Activated CD4-positive, alpha-beta memory T cell treated with anti-CD3 and anti-CD28 coated beads for 36 hours (primary cell): ENCODE results near the gene PHACTR1. TPM values are rescaled to one million over a fixed set of nuclear protein-coding genes. Genes with fewer than 3 reads are reported as not detected.
A peak's percentile ranks its signal among the peaks of the same experiment; 100 is the strongest.

Source experiments
- CTCF ChIA-PET: fragments of 350-600 bp; sonication (Branson Sonifier 250); formaldehyde crosslinking; loops from one replicate; lab custom pipeline; 2021; ENCODE audit warnings: antibody characterized with exemption, inconsistent platforms; lab: Charles Lee
- POLR2A ChIA-PET: fragments of 350-600 bp; sonication (Branson Sonifier 250); formaldehyde crosslinking; loops from one replicate; lab custom pipeline; 2021; ENCODE audit warnings: antibody characterized with exemption; lab: Charles Lee
- DNase-seq: peaks from one replicate; pipeline ENCODE4 v3.0.0-alpha.2; 2020
- H3K27ac Mint-ChIP-seq: one replicate; pipeline ENCODE4 v1.8.0; 2021; ENCODE audit warnings: mixed read lengths
- H3K27me3 Mint-ChIP-seq: one replicate; pipeline ENCODE4 v1.8.0; 2021; ENCODE audit warnings: mixed read lengths
- H3K36me3 Mint-ChIP-seq: one replicate; pipeline ENCODE4 v1.8.0; 2021; ENCODE audit warnings: mixed read lengths
- H3K4me1 Mint-ChIP-seq: one replicate; pipeline ENCODE4 v1.8.0; 2021; ENCODE audit warnings: low read depth, mixed read lengths
- H3K4me3 Mint-ChIP-seq: one replicate; pipeline ENCODE4 v1.8.0; 2021; ENCODE audit warnings: mild to moderate bottlenecking, mixed read lengths
- H3K9me3 Mint-ChIP-seq: one replicate; pipeline ENCODE4 v1.8.0; 2021; ENCODE audit warnings: mixed read lengths
- intact Hi-C: fragments of 100-400 bp; cut with micrococcal nuclease; formaldehyde crosslinking; loops from one replicate; pipeline ENCODE4 v1.15.1; 2023
- total RNA-seq, 2 experiments: library from RNA; stranded (reverse); gene quantifications; one replicate each; pipeline ENCODE4 v1.2.3, GENCODE V29; 2021

Gene PHACTR1
- total RNA-seq, 2 experiments from 2014 or later = not detected

GRCh38 chr6:12875051-12875450, 158.5 kb downstream of the PHACTR1 start:
- Mint-ChIP-seq H3K9me3 (no peaks in the 10 kb centered on the region), H3K4me1 (no peaks in the 10 kb centered on the region), H3K27ac (no peak overlapping the region), H3K36me3 (no peaks in the 10 kb centered on the region), H3K27me3 (peaks cover 15% of the 10 kb centered on the region), H3K4me3 (no peak overlapping the region)
- intact Hi-C loops = no loop called here
- ChIA-PET CTCF (no interaction called here), POLR2A (no interaction called here)
- no peak for DNase-seq

DNA sequence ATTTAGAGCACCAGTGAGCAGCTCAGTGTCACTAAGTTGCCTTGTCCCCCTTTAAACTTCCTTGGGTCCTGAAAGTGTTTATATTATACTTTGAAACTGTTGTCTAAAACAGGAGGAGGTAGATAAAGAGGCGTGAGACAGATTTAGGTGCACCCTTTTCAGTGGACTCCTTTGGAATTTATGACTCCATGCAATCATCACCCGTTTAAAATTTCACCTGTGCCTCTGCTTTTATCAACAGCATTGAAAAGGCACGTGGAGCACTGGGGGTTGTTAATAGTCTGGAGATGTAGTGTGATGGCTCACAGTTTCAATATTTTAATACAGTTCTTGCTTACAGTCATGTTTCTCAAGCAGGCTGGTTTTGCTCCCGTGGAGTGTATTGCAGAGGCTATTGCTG, 162.2 kb downstream of the PHACTR1 start:
- no peak for DNase-seq
- H3K27ac Mint-ChIP-seq = no peak overlapping the region
- CTCF ChIA-PET = interaction anchor here (1.3 kb wide), 1 partner anchor 15 kb away, joined by 3 read pairs; no protein-coding TSS in a partner anchor
- H3K9me3 Mint-ChIP-seq = no peaks in the 10 kb centered on the region
- H3K4me1 Mint-ChIP-seq = no peaks in the 10 kb centered on the region
- POLR2A ChIA-PET = no interaction called here
- H3K4me3 Mint-ChIP-seq = no peak overlapping the region
- intact Hi-C loops = no loop called here
- peaks cover 13% of the 10 kb centered on the region for H3K27me3 Mint-ChIP-seq
- no peaks in the 10 kb centered on the region for H3K36me3 Mint-ChIP-seq

DNA sequence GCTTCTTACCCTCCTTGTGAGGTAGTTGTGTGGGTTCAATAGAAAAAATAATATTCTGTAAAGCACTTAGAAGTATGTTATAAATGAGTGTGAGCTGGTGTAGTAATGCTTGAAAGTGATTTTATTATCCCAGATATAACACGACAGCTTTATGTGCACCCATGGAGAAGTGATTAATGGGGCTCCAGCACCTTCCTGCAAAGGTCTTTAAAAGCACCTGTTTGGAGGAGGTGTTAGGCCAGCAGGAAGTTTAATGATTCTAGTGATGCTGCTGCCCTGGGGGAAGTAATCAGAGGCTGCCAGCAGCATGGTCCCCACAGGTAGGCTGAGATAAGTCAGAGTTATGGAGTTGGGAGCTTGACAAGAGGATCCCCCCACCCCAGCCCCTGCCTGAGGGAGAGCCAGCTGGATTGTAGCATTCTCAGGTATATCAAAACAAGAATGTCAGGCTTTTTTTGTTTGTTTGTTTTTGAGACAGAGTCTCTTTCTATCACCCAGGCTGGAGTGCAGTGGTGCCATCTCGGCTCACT, 166.3 kb downstream of the PHACTR1 start:
- CTCF ChIA-PET = no interaction called here
- intact Hi-C loops = no loop called here
- POLR2A ChIA-PET = no interaction called here
- H3K27ac Mint-ChIP-seq = no peak overlapping the region
- H3K27me3 Mint-ChIP-seq = peaks cover 7% of the 10 kb centered on the region
- no peaks in the 10 kb centered on the region for H3K9me3 Mint-ChIP-seq
- no peak for DNase-seq
- no peak overlapping the region for H3K4me3 Mint-ChIP-seq
- no peaks in the 10 kb centered on the region for H3K4me1 Mint-ChIP-seq
- H3K36me3 Mint-ChIP-seq = no peaks in the 10 kb centered on the region

GRCh38 chr6:12884983-12885382, 168.4 kb downstream of the PHACTR1 start:
- ChIA-PET CTCF (interaction anchor here (0.6 kb wide), 1 partner anchor 80 kb away, joined by 5 read pairs; no protein-coding TSS in a partner anchor), POLR2A (no interaction called here)
- DNase-seq = no peak
- H3K4me3 Mint-ChIP-seq = no peak overlapping the region
- peaks cover 5% of the 10 kb centered on the region for H3K27me3 Mint-ChIP-seq
- no peak overlapping the region for H3K27ac Mint-ChIP-seq
- no peaks in the 10 kb centered on the region for H3K36me3 Mint-ChIP-seq
- no peaks in the 10 kb centered on the region for H3K9me3 Mint-ChIP-seq
- no peaks in the 10 kb centered on the region for H3K4me1 Mint-ChIP-seq
- intact Hi-C loops = no loop called here

- Mint-ChIP-seq H3K27me3 (peaks cover 10% of the 10 kb centered on the region), H3K4me3 (no peak overlapping the region), H3K9me3 (peaks cover 15% of the 10 kb centered on the region), H3K4me1 (no peaks in the 10 kb centered on the region), H3K36me3 (no peaks in the 10 kb centered on the region), H3K27ac (no peak overlapping the region)
- POLR2A ChIA-PET = no interaction called here
- CTCF ChIA-PET = no interaction called here
- DNase-seq = no peak
- intact Hi-C loops = no loop called here
These were observed 170.6 kb downstream of the PHACTR1 start for GRCh38 chr6:12886961-12887775.

GRCh38 chr6:12890171-12890790, 173.7 kb downstream of the PHACTR1 start:
- no peak overlapping the region for H3K4me3 Mint-ChIP-seq
- CTCF ChIA-PET = interaction anchor here (0.7 to 0.8 kb wide), 2 partner anchors 36 to 440 kb away, joined by 3 read pairs; no protein-coding TSS in a partner anchor
- intact Hi-C loops = loop anchor here (5.0 kb wide), 1 partner anchor 442 kb away; no protein-coding TSS in a partner anchor
- H3K36me3 Mint-ChIP-seq = no peaks in the 10 kb centered on the region
- H3K27me3 Mint-ChIP-seq = peaks cover 10% of the 10 kb centered on the region
- POLR2A ChIA-PET = no interaction called here
- H3K27ac Mint-ChIP-seq = no peak overlapping the region
- H3K4me1 Mint-ChIP-seq = no peaks in the 10 kb centered on the region
- peak; percentile 31 for DNase-seq
- H3K9me3 Mint-ChIP-seq = peaks cover 17% of the 10 kb centered on the region

- H3K9me3 Mint-ChIP-seq = peaks cover 17% of the 10 kb centered on the region
- no peak overlapping the region for H3K4me3 Mint-ChIP-seq
- no peaks in the 10 kb centered on the region for H3K4me1 Mint-ChIP-seq
- ChIA-PET CTCF (interaction anchor here (0.7 to 1.8 kb wide), 4 partner anchors 11 to 254 kb away, joined by 3 to 8 read pairs (median 6); no protein-coding TSS in a partner anchor), POLR2A (no interaction called here)
- no peak for DNase-seq
- peaks cover 10% of the 10 kb centered on the region for H3K27me3 Mint-ChIP-seq
- H3K36me3 Mint-ChIP-seq = no peaks in the 10 kb centered on the region
- no peak overlapping the region for H3K27ac Mint-ChIP-seq
- intact Hi-C loops = loop anchor here (5.0 kb wide), 1 partner anchor 441 kb away; no protein-coding TSS in a partner anchor
These were observed 175.0 kb downstream of the PHACTR1 start for GRCh38 chr6:12891595-12891994.

GRCh38 chr6:12892151-12892550, 175.6 kb downstream of the PHACTR1 start:
- Mint-ChIP-seq H3K27me3 (peaks cover 11% of the 10 kb centered on the region), H3K4me3 (no peak overlapping the region), H3K9me3 (peaks cover 17% of the 10 kb centered on the region), H3K27ac (no peak overlapping the region), H3K36me3 (no peaks in the 10 kb centered on the region), H3K4me1 (no peaks in the 10 kb centered on the region)
- CTCF ChIA-PET = interaction anchor here (1.4 to 1.8 kb wide), 3 partner anchors 12 to 254 kb away, joined by 5 to 8 read pairs (median 7); no protein-coding TSS in a partner anchor
- DNase-seq = no peak
- POLR2A ChIA-PET = no interaction called here
- intact Hi-C loops = loop anchor here (5.0 kb wide), 1 partner anchor 440 kb away; no protein-coding TSS in a partner anchor

DNA sequence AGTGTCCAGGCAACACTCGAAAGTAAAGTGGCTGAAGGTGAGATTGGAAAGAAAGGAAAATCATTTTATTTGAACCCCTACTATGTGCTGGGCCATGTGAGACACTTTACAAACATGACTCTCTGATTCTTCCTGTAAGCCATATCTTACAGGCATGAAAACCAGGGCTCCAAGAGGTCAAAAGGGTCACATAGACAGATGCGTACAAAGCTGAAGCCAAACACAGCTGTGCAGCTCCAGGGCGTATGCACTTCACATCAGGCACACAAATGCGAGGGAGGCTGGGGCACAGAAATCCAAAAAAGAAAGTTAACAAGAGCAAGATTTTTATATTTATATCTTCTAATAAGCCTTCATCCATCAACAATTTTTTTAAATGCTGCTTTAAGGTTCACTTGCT, 176.5 kb downstream of the PHACTR1 start:
- Mint-ChIP-seq H3K27ac (no peak overlapping the region), H3K4me3 (no peak overlapping the region), H3K27me3 (peaks cover 13% of the 10 kb centered on the region), H3K9me3 (peaks cover 17% of the 10 kb centered on the region), H3K4me1 (no peaks in the 10 kb centered on the region), H3K36me3 (no peaks in the 10 kb centered on the region)
- POLR2A ChIA-PET = interaction anchor here (0.6 kb wide), 1 partner anchor 134 kb away, joined by 7 read pairs; no protein-coding TSS in a partner anchor
- intact Hi-C loops = loop anchor here (5.0 kb wide), 1 partner anchor 439 kb away; no protein-coding TSS in a partner anchor
- CTCF ChIA-PET = interaction anchor here (0.7 to 1.7 kb wide), 2 partner anchors 14 to 18 kb away, joined by 4 to 7 read pairs; no protein-coding TSS in a partner anchor
- no peak for DNase-seq

DNA sequence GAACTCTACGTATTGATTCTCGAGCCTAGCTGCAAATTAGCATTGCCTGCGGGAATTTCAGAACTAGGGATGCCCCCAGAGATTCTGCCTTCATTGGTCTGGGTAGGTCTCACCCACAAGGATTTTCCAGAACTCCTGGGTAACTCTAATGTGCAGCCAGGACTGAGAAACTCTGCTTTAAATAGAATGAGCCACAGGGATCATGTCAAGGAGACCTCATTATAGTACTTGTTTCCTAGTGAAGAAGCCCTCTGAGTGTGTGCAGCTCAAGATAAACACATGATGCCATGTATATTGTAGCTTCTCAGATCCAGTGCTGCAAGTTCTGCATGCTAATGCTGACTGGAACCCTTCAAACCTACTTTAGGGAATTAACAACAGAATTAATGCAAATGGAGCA, 179.2 kb downstream of the PHACTR1 start:
- CTCF ChIA-PET = interaction anchor here (1.5 kb wide), 1 partner anchor 15 kb away, joined by 3 read pairs; no protein-coding TSS in a partner anchor

GRCh38 chr6:12896208-12896733, 179.7 kb downstream of the PHACTR1 start:
- no peak for DNase-seq
- intact Hi-C loops = no loop called here
- Mint-ChIP-seq H3K27ac (no peak overlapping the region), H3K9me3 (peaks cover 8% of the 10 kb centered on the region), H3K4me1 (no peaks in the 10 kb centered on the region), H3K4me3 (no peak overlapping the region), H3K36me3 (no peaks in the 10 kb centered on the region), H3K27me3 (peaks cover 20% of the 10 kb centered on the region)
- POLR2A ChIA-PET = no interaction called here
- CTCF ChIA-PET = interaction anchor here (1.5 kb wide), 1 partner anchor 15 kb away, joined by 3 read pairs; no protein-coding TSS in a partner anchor

More for the DNA sequence above, 179.2 kb downstream of the PHACTR1 start:
- Mint-ChIP-seq H3K36me3 (no peaks in the 10 kb centered on the region), H3K4me3 (no peak overlapping the region), H3K27me3 (peaks cover 19% of the 10 kb centered on the region), H3K27ac (no peak overlapping the region), H3K9me3 (peaks cover 14% of the 10 kb centered on the region), H3K4me1 (no peaks in the 10 kb centered on the region)
- DNase-seq = no peak
- POLR2A ChIA-PET = no interaction called here
- intact Hi-C loops = loop anchor here (2.0 kb wide), 1 partner anchor 1311 kb away; no protein-coding TSS in a partner anchor
